Fibroblast of the conjunctiva (primary cell): ENCODE results near the gene TOGARAM1.

Experiments used
- DNase-seq: peaks from one replicate; pipeline ENCODE4 v3.0.0-alpha.2; 2010; ENCODE audit warnings: low read depth

TOGARAM1 gene

DNA sequence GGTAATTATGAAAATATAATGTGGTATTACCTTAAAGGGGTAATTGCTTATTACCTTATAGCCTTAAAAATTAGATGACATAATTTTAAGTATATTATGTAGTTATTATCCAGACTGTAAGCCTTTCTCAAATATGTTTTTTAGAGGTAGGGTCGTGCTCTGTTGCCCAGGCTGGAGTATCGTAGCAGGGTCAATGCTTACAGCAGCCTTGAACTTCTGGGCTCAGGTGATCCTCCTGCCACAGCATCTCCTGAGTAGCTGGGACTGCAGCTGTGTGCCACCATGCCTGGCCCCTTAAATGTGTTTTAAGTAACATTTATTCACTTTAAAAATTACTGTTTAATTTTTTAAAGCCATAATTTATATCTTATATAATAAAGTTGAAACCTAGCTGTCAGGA lies 132.3 kb downstream of the TOGARAM1 start:
- no peak for DNase-seq

DNA sequence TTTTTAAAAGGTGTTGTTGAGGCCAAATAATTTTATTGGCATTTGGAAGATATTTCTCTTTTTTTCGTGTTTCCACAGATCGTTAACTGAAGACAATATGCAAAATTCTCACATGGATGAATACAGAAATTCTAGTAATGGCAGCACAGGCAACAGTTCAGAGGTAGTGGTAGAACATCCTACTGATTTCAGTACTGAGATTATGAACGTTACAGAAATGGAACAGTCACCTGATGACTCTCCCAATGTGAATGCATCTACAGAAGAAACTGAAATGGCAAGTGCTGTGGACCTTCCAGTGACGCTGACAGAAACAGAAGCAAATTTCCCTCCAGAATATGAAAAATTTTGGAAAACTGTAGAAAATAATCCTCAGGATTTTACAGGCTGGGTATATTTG lies 133.2 kb downstream of the TOGARAM1 start:
- DNase-seq, result no peak

DNA sequence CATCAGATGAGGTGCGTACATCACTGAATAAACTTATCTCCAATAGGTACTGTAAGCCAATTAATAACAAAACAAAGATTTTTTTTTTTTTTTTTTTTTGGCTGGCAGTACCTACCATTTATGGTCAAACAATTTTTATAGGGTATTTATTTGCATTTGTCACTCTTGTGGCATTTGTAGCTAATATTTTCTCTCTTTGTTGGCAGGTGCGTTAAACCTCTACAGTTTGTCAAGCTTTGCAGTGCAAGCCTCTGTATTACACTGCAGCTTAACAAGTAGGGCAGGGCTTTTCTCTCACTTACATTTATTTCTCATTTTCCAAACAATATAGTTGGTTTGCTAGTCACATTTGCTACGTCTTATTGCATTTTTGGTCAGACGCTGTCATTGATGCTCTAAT lies 134.2 kb downstream of the TOGARAM1 start:
- DNase-seq, result no peak

DNA sequence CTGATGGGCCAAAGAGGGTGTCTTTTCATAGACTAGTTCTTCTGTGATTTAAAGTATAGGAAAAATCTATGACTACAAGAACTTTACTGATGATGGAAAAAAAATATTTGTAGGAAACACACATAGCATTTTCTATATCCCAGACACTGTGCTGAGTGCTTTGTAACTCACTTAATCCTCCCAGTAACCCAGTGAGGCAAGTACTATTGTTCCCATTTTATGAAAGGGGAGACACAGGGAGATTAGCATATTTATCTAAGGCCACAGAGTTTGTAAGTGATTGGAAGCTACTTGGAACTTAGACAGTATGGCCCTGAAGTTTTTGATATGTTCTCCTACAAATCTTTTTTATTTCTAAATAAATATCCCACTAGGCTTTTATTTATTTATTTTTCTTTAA lies 141.8 kb downstream of the TOGARAM1 start:
- no peak for DNase-seq

DNA sequence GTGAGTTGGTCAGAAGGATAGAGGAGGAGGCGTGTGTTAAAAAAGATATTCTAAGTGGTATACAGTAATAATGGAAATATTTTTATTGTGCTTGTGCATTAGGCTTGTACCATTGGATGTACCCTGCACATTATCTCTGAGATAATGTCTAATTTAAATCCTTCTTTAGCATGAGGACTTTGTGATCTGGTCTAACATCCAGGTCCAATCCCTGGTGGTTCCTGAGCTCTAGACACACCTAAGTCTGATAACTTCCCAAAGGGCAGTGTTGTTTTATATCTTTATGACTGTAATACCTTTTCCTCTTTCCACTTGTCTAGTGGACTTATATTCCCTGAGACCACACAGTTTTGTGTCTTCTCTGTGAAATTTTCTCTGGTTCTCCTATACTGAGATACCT lies 142.6 kb downstream of the TOGARAM1 start:
- no peak for DNase-seq

DNA sequence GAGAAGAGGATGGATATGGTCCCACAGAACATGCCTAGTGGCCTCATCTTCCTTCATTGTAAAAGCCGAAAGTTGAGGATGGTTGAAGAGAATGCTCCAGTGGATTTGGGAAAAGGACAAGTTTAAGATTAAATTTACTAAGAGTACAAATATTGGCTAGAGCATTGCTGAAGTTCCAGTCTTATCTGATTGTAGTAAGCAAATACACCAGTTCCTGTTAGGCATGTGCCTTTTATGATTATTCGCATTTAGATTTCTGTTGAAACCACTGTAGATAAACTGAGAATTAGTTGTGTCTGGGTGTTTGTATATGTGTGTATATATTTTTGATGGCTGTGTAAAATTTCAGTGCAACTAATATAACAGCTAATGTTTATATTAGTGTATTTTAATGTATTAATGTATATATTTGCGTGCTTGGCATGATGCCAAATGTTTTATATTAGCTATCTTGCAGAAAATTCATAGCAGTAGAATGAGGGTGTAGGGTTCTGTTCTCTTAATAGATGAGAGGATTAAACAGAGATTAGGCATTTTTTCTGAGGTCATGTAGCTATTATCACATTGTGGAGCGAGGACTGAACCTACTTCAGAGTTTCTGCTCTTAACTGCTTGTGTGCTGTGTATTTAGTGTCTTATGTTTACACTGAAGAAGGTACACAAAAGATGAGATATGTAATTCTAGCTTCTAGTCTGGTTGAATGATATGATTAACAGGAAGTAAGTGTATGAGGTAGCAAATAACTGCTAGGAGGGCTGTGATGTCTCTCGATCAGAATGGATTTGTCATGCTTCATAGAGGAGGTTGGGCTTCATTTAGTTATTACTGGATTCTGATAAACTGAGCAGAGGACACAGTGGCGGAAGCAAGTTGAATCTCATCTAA lies 151.1 kb downstream of the TOGARAM1 start:
- no peak for DNase-seq

DNA sequence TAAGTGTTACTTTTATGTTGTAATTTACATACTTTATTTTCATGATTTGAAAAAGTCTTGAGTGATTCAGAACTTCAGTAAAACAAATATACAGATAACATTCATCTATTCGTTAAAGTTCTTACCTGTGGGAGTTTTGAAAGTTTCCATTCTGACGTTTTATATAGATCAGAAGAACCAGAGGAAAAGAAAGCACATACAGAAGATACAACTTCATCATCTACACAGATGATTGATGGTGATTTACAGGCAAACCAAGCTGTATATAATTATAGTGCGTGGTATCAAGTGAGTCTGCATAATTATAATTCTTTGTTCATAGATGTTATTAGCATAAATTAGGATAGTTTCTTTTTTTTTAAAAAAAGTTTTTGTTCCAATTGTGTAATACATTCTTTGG lies 152.3 kb downstream of the TOGARAM1 start:
- no peak for DNase-seq

DNA sequence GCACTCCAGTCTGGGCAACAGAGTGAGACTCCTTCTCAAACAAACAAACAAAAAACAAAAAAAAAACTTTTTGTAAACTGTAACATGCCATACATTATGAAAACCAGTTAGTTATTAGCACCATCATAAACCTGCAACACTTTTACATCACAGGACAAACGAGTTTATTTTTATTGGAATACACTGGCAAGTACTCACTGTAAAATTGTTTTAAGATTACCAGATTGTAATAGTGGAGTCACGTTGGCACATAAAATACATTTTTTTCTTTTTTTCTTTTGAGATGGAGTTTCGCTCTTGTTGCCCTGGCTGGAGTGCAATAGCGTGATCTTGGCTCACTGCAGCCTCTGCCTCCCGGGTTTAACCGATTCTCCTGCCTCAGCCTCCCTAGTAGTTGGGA lies 156.6 kb downstream of the TOGARAM1 start:
- DNase-seq, result no peak

DNA sequence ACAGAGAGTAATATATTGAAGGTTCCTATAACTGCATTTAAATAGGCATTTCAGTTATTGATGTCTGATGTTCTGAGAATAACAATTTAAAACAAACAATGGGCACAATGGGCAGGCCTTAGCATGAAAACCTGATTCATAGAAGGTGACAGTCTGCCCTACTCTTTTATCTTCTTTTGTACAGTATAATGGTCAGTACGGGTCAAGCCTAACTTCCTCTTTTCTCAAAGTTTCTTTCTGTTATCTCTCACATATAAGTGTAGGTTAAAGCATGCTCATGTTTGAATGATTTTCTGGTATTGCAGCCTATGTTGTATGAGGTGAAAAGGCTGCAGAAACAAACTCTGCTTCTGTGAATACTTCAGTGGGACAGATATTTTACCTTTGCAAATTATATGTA lies 158.1 kb downstream of the TOGARAM1 start:
- no peak for DNase-seq

DNA sequence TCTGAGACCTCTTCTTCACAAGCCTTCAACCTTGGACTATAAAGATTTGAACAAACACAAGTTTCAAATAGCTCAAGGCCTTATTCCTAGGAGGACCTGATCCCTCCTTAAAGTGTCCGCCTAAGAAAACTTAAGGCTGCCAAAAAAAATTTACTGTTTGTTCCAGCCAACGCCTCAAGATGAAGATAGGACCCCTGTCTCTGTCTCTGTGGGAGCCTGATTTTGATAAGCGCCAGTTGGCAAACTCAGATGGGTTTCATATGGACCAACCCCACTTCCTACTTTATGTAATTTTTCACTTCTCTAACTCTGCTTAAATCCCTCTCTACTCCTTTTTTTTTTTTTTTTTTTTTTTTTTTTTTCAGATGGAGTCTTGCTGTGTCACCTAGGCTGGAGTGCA lies 161.3 kb downstream of the TOGARAM1 start:
- no peak for DNase-seq
